K562 (cell line): ENCODE results near the gene PPP1CA.

Experiments used
- ATF7 ChIP-seq: fragments of 450-650 bp; IDR thresholded peaks from 2 replicates; pipeline ENCODE4 v1.7.1; 2014; ENCODE audit warnings: mild to moderate bottlenecking, moderate library complexity
- BMI1 ChIP-seq: fragments of 150-350 bp; IDR thresholded peaks from 2 replicates; pipeline ENCODE4 v1.6.1; 2014; ENCODE audit warnings: low read length
- CTCF ChIP-seq, 3 experiments: IDR thresholded peaks in 2 of 3; conservative IDR thresholded peaks in 1 of 3; 2 replicates each; pipeline ENCODE4 v1.5.1; 2011 to 2012; ENCODE audit warnings: low read length in 3 of 3, mild to moderate bottlenecking in 3 of 3, control low read depth in 2 of 3, improper control_type of control experiment in 1 of 3, inconsistent platforms in 1 of 3, low read depth in 1 of 3, mixed read lengths in 1 of 3, moderate library complexity in 1 of 3; ENCODE audit not compliant: insufficient read depth in 2 of 3
- ELF4 ChIP-seq: fragments of 450-650 bp; formaldehyde crosslinking; IDR thresholded peaks from 2 replicates; pipeline ENCODE4 v1.4.0; 2022; ENCODE audit warnings: missing genetic modification characterization
- ETS1 ChIP-seq: conservative IDR thresholded peaks from 2 replicates; pipeline ENCODE4 v1.6.1; 2011; ENCODE audit warnings: low read depth, mild to moderate bottlenecking, low read length; ENCODE audit not compliant: control insufficient read depth
- FIP1L1 ChIP-seq: fragments of 200-400 bp; formaldehyde crosslinking; IDR thresholded peaks from 2 replicates; pipeline ENCODE4 v1.6.1; 2018; ENCODE audit warnings: mild to moderate bottlenecking, low read depth, low read length; ENCODE audit not compliant: poor library complexity, severe bottlenecking
- HDAC6 ChIP-seq: IDR thresholded peaks from 2 replicates; pipeline ENCODE4 v1.6.1; 2012; ENCODE audit warnings: low read depth, mild to moderate bottlenecking, control low read depth, inconsistent platforms, low read length, moderate library complexity
- RB1 ChIP-seq: fragments of 450-650 bp; IDR thresholded peaks from 2 replicates; pipeline ENCODE4 v1.6.1; 2017; ENCODE audit warnings: low read depth, mild to moderate bottlenecking
- RFX5 ChIP-seq: IDR thresholded peaks from 2 replicates; pipeline ENCODE4 v1.6.1; 2011; ENCODE audit warnings: low read depth, mild to moderate bottlenecking, improper control_type of control experiment, low read length
- ZBTB8A ChIP-seq: fragments of 450-650 bp; IDR thresholded peaks from 2 replicates; pipeline ENCODE4 v1.6.1; 2018; ENCODE audit warnings: mild to moderate bottlenecking, moderate library complexity; ENCODE audit not compliant: partially characterized antibody
- ZKSCAN8 ChIP-seq: fragments of 200-800 bp; sonication (Bioruptor generic); IDR thresholded peaks from 2 replicates; pipeline ENCODE4 v1.6.1; 2016; ENCODE audit warnings: missing genetic modification characterization, missing compliant biosample characterization
- ZNF324 ChIP-seq: fragments of 250-450 bp; sonication (Bioruptor Pico); IDR thresholded peaks from 2 replicates; pipeline ENCODE4 v1.4.0; 2020; ENCODE audit warnings: mild to moderate bottlenecking
- ZNF780A ChIP-seq: fragments of 250-450 bp; sonication (Bioruptor Pico); IDR thresholded peaks from 2 replicates; pipeline ENCODE4 v1.5.0; 2021; ENCODE audit warnings: mild to moderate bottlenecking

- TF ChIP-seq RFX5 (no peak), BMI1 (no peak), CTCF (IDR thresholded peaks at IDR 0.05 in 2 of 3, conservative IDR thresholded peaks at IDR 0.05 in 1 of 3; ENCODE audit: insufficient read depth in 2 of 3, low read depth in 1 of 3, low read length in 3 of 3) (no peak), ZNF324 (CRISPR knock-in tag) (no peak), ELF4 (no peak), ATF7 (no peak), ZBTB8A (no peak), ZNF780A (CRISPR knock-in tag) (no peak), RB1 (no peak), ZKSCAN8 (CRISPR knock-in tag) (no peak), HDAC6 (no peak), ETS1 (no peak), FIP1L1 (no peak)
Observed at GRCh38 chr11:67400251-67400941, 1.3 kb downstream of the PPP1CA start.
